Choroid plexus epithelial cell (primary cell): ENCODE data around the gene RXRB.

Experiments
- DNase-seq: peaks from one replicate; pipeline ENCODE4 v3.0.0-alpha.2; 2010; ENCODE audit warnings: low read depth
- H3K4me3 ChIP-seq: 2 replicates; pipeline ENCODE4 v1.5.1; 2011; ENCODE audit warnings: low read depth, mild to moderate bottlenecking, control low read depth, low read length, moderate library complexity
- CTCF ChIP-seq: conservative IDR thresholded peaks from 2 replicates; pipeline ENCODE4 v1.5.1; 2011; ENCODE audit warnings: low read depth, mild to moderate bottlenecking, control low read depth, inconsistent platforms, low read length, moderate library complexity

RXRB gene

GRCh38 chr6:33201935-33202334 lies 1.5 kb upstream of the RXRB start:
- peak overlapping the region; percentile 94 for H3K4me3 ChIP-seq
- DNase-seq = no peak
- TF ChIP-seq CTCF = no peak

GRCh38 chr6:33201147-33201545 lies 681 bp upstream of the RXRB start:
- no peak for DNase-seq
- TF ChIP-seq CTCF = no peak
- peak overlapping the region; percentile 94 for H3K4me3 ChIP-seq

GRCh38 chr6:33199687-33200218 lies 712 bp downstream of the RXRB start:
- peak overlapping the region; percentile 94 for H3K4me3 ChIP-seq
- TF ChIP-seq CTCF = no peak
- peak; percentile 46 for DNase-seq

GRCh38 chr6:33198853-33199436 lies 1.5 kb downstream of the RXRB start:
- no peak for TF ChIP-seq CTCF

GRCh38 chr6:33198159-33198852 lies 2.2 kb downstream of the RXRB start:
- H3K4me3 ChIP-seq = no peak overlapping the region
- DNase-seq = no peak
- TF ChIP-seq CTCF = no peak

More at GRCh38 chr6:33198853-33199436, 1.5 kb downstream of the RXRB start:
- DNase-seq = no peak
- peak overlapping the region; percentile 94 for H3K4me3 ChIP-seq

GRCh38 chr6:33197431-33198048 lies 2.9 kb downstream of the RXRB start:
- H3K4me3 ChIP-seq = no peak overlapping the region
- peak; percentile 83 for TF ChIP-seq CTCF

More at GRCh38 chr6:33197431-33198048, 2.9 kb downstream of the RXRB start:
- peak; percentile 81 for DNase-seq
